MM.1S (cell line): ENCODE data around the gene TEKTIP1.

Experiments
- CTCF ChIP-seq: fragments of 300-600 bp; sonication (generic); IDR thresholded peaks from 2 replicates; pipeline ENCODE4 v1.5.1; 2016; ENCODE audit warnings: antibody characterized with exemption, low read length, mixed read lengths
- EZH2 ChIP-seq: fragments of 300-600 bp; sonication (generic); optimal IDR thresholded peaks from 2 replicates; pipeline ENCODE3; 2017; ENCODE audit warnings: low read depth, mild to moderate bottlenecking, antibody characterized with exemption, low read length, mixed read lengths
- EZH2phosphoT487 ChIP-seq: fragments of 300-600 bp; sonication (generic); IDR thresholded peaks from 2 replicates; pipeline ENCODE4 v1.6.1; 2018; ENCODE audit warnings: antibody characterized with exemption, low read length

GRCh38 chr19:3580156-3580934, 41.4 kb downstream of the TEKTIP1 start:
- TF ChIP-seq CTCF (no peak), EZH2phosphoT487 (no peak), EZH2 (no peak)
